A549 (cell line): ENCODE results near the gene SLC29A2. TPM values are rescaled to one million over a fixed set of nuclear protein-coding genes. Genes with fewer than 3 reads are reported as not detected.

ENCODE experiments used
- ATAC-seq, 2 experiments: fragments of 200-7000 bp in 1 of 2; fragments of >200 bp in 1 of 2; cut with Nextera tagmentation in 1 of 2; cut with Tn5 transposase in 1 of 2; 3 replicates each; pipeline versions ENCODE4 v1.8.0 to v1.9.1; 2018 to 2020; ENCODE audit warnings: mild to moderate bottlenecking in 1 of 2, moderate library complexity in 1 of 2
- CTCF ChIA-PET: fragments of 300-600 bp; sonication (Branson Sonifier 250); formaldehyde crosslinking; extraction: SDS; loops from one replicate; lab custom pipeline; 2021; ENCODE audit warnings: antibody characterized with exemption, inconsistent platforms; lab: Yijun Ruan, JAX
- POLR2A ChIA-PET: fragments of 350-600 bp; formaldehyde crosslinking; extraction: SDS; loops from one replicate; lab custom pipeline; 2021; ENCODE audit warnings: antibody characterized with exemption, inconsistent platforms; lab: Yijun Ruan, JAX
- DNase-seq, 2 experiments: peaks; one replicate each; pipeline versions ENCODE4 v3.0.0 to v3.0.0-alpha.2; 2011 to 2016; ENCODE audit warnings: low read depth in 1 of 2, low spot score in 1 of 2
- FAIRE-seq: peaks from 2 replicates; lab custom pipeline; 2011; peaks lifted over from hg19 to GRCh38; lab: Jason Lieb, UNC
- H3K27ac ChIP-seq, 2 experiments: fragments of >200 bp; sonication (Bioruptor Twin); formaldehyde crosslinking; 3 replicates each; pipeline ENCODE4 v1.5.1; 2016 to 2017
- H3K4me1 ChIP-seq: fragments of >200 bp; sonication (Bioruptor Twin); formaldehyde crosslinking; 3 replicates; pipeline ENCODE4 v1.6.1; 2016
- H3K4me2 ChIP-seq: fragments of >200 bp; sonication (Bioruptor Twin); formaldehyde crosslinking; 3 replicates; pipeline ENCODE4 v1.6.1; 2016
- H3K4me3 ChIP-seq: fragments of >200 bp; sonication (Bioruptor Twin); formaldehyde crosslinking; 3 replicates; pipeline ENCODE4 v1.5.1; 2016
- H3K9me3 ChIP-seq: fragments of >200 bp; sonication (Bioruptor Twin); formaldehyde crosslinking; 3 replicates; pipeline ENCODE4 v1.6.1; 2016
- EHF ChIP-seq: fragments of 250-450 bp; sonication (Bioruptor Pico); IDR thresholded peaks from 2 replicates; pipeline ENCODE4 v1.5.0; 2020; ENCODE audit warnings: mild to moderate bottlenecking
- FOSL2 ChIP-seq, 2 experiments: fragments of 450-650 bp in 1 of 2; fragments of >200 bp in 1 of 2; sonication (Bioruptor Twin) in 1 of 2; formaldehyde crosslinking; IDR thresholded peaks; 2 replicates each; pipeline versions ENCODE4 v1.5.0 to v1.6.1; 2016 to 2020; ENCODE audit warnings: mild to moderate bottlenecking in 1 of 2, moderate library complexity in 1 of 2
- HEYL ChIP-seq: fragments of 250-450 bp; sonication (Bioruptor Pico); IDR thresholded peaks from 2 replicates; pipeline ENCODE4 v1.8.0; 2021; ENCODE audit warnings: mild to moderate bottlenecking, moderate library complexity
- HOXA7 ChIP-seq: fragments of 250-450 bp; sonication (Bioruptor Pico); IDR thresholded peaks from 2 replicates; pipeline ENCODE4 v1.5.0; 2020; ENCODE audit warnings: mild to moderate bottlenecking, moderate library complexity
- HOXB13 ChIP-seq: fragments of 250-450 bp; sonication (Bioruptor Pico); IDR thresholded peaks from 2 replicates; pipeline ENCODE4 v1.5.0; 2020; ENCODE audit warnings: low read depth, mild to moderate bottlenecking, moderate library complexity
- HOXB5 ChIP-seq: fragments of 250-450 bp; sonication (Bioruptor Pico); IDR thresholded peaks from 2 replicates; pipeline ENCODE4 v1.5.0; 2020; ENCODE audit warnings: mild to moderate bottlenecking, moderate library complexity
- KDM1A ChIP-seq: fragments of 200-600 bp; sonication (generic); IDR thresholded peaks from 2 replicates; pipeline ENCODE4 v1.6.1; 2016; ENCODE audit warnings: low read depth, mild to moderate bottlenecking
- KDM5A ChIP-seq: fragments of 200-600 bp; sonication (generic); IDR thresholded peaks from 2 replicates; pipeline ENCODE4 v1.6.1; 2016; ENCODE audit warnings: antibody characterized with exemption, mild to moderate bottlenecking
- MAX ChIP-seq: IDR thresholded peaks from 2 replicates; pipeline ENCODE4 v1.6.1; 2012
- MYC ChIP-seq: IDR thresholded peaks from 2 replicates; pipeline ENCODE4 v1.6.1; 2012; ENCODE audit warnings: mild to moderate bottlenecking, inconsistent platforms, low read length, improper control_type of control experiment, borderline replicate concordance
- NPAS2 ChIP-seq: fragments of 250-450 bp; sonication (Bioruptor Pico); IDR thresholded peaks from 2 replicates; pipeline ENCODE4 v1.8.0; 2022; ENCODE audit warnings: mild to moderate bottlenecking, moderate library complexity, borderline replicate concordance
- PHF8 ChIP-seq: fragments of 200-600 bp; sonication (generic); IDR thresholded peaks from 2 replicates; pipeline ENCODE4 v1.6.1; 2016; ENCODE audit warnings: low read depth, mild to moderate bottlenecking, antibody characterized with exemption, moderate library complexity, borderline replicate concordance
- POLR2A ChIP-seq: IDR thresholded peaks from 2 replicates; pipeline ENCODE4 v1.6.1; 2012; ENCODE audit warnings: mild to moderate bottlenecking, low read length
- RFX5 ChIP-seq: fragments of 450-650 bp; IDR thresholded peaks from 2 replicates; pipeline ENCODE4 v1.7.1; 2014; ENCODE audit warnings: antibody characterized with exemption, mild to moderate bottlenecking, moderate library complexity
- TP53 ChIP-seq: fragments of 250-450 bp; sonication (Bioruptor Pico); IDR thresholded peaks from 2 replicates; pipeline ENCODE4 v1.5.0; 2021; ENCODE audit warnings: mild to moderate bottlenecking, moderate library complexity
- ZNF302 ChIP-seq: fragments of 250-450 bp; sonication (Bioruptor Pico); IDR thresholded peaks from 2 replicates; pipeline ENCODE4 v1.9.0; 2021; ENCODE audit warnings: inconsistent platforms, mild to moderate bottlenecking, moderate library complexity
- WGBS: methylation state at CpG from one replicate; pipeline ENCODE4 v1.1.6; 2017; ENCODE audit errors: missing lambda C conversion rate; 5-methylcytosine and 5-hydroxymethylcytosine counted together
- polyA plus RNA-seq, 4 experiments: library from polyadenylated mRNA; depleted of rRNA in 3 of 4; stranded (reverse); fragments of >200 nt; fragmentation: RNase III in 1 of 4; extraction: RNeasy Plus Mini Kit Qiagen cat#74134 plus additional on column Dnase treatment in 1 of 4; gene quantifications; 2 replicates in 3 of 4; 3 replicates in 1 of 4; pipeline ENCODE4 v1.2.3, GENCODE V29; 2011 to 2017
- TF ChIP-seq, protein P1 (sequence below): fragments of 450-650 bp; IDR thresholded peaks from 2 replicates; pipeline ENCODE4 v1.6.1; 2014; ENCODE audit warnings: antibody characterized with exemption
- TF ChIP-seq, protein P2 (sequence below): IDR thresholded peaks from 2 replicates; pipeline ENCODE4 v1.6.1; 2012
- TF ChIP-seq, protein P3 (sequence below): fragments of >200 bp; sonication (Bioruptor Twin); formaldehyde crosslinking; IDR thresholded peaks from 3 replicates; pipeline ENCODE4 v1.6.1; 2016

Gene SLC29A2
- polyA plus RNA-seq, 2 of the 4 experiments (the other 2 are of a cell fraction) = 2.6 to 7.6 TPM

DNA sequence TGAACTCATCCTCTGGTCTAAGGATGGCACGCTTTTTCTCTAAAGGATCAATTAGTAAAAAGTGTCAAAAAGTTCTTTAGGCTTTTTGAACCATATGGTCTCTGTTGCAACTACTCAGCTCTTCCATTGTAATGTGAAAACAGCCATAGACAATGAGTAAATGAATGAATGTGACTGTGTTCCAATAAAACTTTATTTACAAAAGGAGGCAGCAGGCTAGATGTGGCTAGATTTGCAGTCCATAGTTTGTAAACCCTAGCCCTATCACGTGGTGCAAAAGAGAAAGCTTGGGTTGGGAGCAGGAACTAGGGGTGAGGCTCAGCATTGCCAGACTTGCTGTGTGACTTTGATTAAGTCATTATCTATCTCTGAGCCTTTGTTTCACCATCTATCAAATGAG is 43.9 kb upstream of the SLC29A2 start:
- Histone ChIP-seq H3K4me2 (no peak overlapping the region), H3K27ac (no peak overlapping the region), H3K4me1 (peaks cover 12% of the 10 kb centered on the region), H3K9me3 (no peaks in the 10 kb centered on the region), H3K4me3 (no peak overlapping the region)
- WGBS = 2% methylated on average over 2 of the region's 2 CpGs
- no peak for DNase-seq
- TF ChIP-seq, protein P1, sequence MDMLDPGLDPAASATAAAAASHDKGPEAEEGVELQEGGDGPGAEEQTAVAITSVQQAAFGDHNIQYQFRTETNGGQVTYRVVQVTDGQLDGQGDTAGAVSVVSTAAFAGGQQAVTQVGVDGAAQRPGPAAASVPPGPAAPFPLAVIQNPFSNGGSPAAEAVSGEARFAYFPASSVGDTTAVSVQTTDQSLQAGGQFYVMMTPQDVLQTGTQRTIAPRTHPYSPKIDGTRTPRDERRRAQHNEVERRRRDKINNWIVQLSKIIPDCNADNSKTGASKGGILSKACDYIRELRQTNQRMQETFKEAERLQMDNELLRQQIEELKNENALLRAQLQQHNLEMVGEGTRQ = 0 out of 2 replicates have a peak, but pooled peaks have one; percentile 11
- TF ChIP-seq, protein P2, sequence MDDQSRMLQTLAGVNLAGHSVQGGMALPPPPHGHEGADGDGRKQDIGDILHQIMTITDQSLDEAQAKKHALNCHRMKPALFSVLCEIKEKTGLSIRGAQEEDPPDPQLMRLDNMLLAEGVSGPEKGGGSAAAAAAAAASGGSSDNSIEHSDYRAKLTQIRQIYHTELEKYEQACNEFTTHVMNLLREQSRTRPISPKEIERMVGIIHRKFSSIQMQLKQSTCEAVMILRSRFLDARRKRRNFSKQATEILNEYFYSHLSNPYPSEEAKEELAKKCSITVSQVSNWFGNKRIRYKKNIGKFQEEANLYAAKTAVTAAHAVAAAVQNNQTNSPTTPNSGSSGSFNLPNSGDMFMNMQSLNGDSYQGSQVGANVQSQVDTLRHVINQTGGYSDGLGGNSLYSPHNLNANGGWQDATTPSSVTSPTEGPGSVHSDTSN = no peak
- FAIRE-seq = no peak
- ATAC-seq = no peak
- POLR2A ChIA-PET = no interaction called here
- CTCF ChIA-PET = interaction anchor here (0.9 to 57.7 kb wide), 6 partner anchors 3 to 263 kb away, joined by 3 to 1614 read pairs (median 3); partner anchors contain the start of genes DPP3, MRPL11 and NPAS4

GRCh38 chr11:66414120-66414934 is 42.8 kb upstream of the SLC29A2 start:
- Histone ChIP-seq H3K4me1 (peaks cover 9% of the 10 kb centered on the region), H3K9me3 (no peaks in the 10 kb centered on the region), H3K27ac (no peak overlapping the region), H3K4me2 (no peak overlapping the region), H3K4me3 (no peak overlapping the region)
- no peak for TF ChIP-seq PHF8
- TF ChIP-seq HOXB5 (CRISPR knock-in tag) = no peak
- TF ChIP-seq KDM5A = no peak
- no peak for TF ChIP-seq ZNF302 (CRISPR knock-in tag)
- 49% methylated on average over 12 of the region's 12 CpGs for WGBS
- POLR2A ChIA-PET = no interaction called here
- CTCF ChIA-PET = interaction anchor here (1.0 to 57.7 kb wide), 7 partner anchors 4 to 429 kb away, joined by 3 to 1614 read pairs (median 4); partner anchors contain the start of genes MRPL11, NPAS4, RBM4B and RCE1
- DNase-seq (no peak), FAIRE-seq (no peak), ATAC-seq (no peak)

GRCh38 chr11:66413167-66413566 is 41.6 kb upstream of the SLC29A2 start:
- CTCF ChIA-PET = interaction anchor here (1.7 to 57.7 kb wide), 4 partner anchors 5 to 421 kb away, joined by 4 to 1614 read pairs (median 810); partner anchors contain the start of genes MRPL11, NPAS4 and RBM4B
- 30% methylated on average over 6 of the region's 6 CpGs for WGBS
- no peak for FAIRE-seq

More at GRCh38 chr11:66413167-66413566, 41.6 kb upstream of the SLC29A2 start:
- Histone ChIP-seq H3K9me3 (no peaks in the 10 kb centered on the region), H3K4me1 (peaks cover 5% of the 10 kb centered on the region), H3K4me2 (no peak overlapping the region), H3K27ac (no peak overlapping the region)
- POLR2A ChIA-PET = no interaction called here
- ATAC-seq (no peak), DNase-seq (no peak)
- TF ChIP-seq HOXB13 (CRISPR knock-in tag) = no peak
- TF ChIP-seq HOXA7 (CRISPR knock-in tag) = no peak
- no peak for TF ChIP-seq KDM1A
- TF ChIP-seq TP53 (CRISPR knock-in tag) = no peak
- TF ChIP-seq PHF8 = no peak
- TF ChIP-seq, protein P3, sequence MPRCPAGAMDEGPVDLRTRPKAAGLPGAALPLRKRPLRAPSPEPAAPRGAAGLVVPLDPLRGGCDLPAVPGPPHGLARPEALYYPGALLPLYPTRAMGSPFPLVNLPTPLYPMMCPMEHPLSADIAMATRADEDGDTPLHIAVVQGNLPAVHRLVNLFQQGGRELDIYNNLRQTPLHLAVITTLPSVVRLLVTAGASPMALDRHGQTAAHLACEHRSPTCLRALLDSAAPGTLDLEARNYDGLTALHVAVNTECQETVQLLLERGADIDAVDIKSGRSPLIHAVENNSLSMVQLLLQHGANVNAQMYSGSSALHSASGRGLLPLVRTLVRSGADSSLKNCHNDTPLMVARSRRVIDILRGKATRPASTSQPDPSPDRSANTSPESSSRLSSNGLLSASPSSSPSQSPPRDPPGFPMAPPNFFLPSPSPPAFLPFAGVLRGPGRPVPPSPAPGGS = no peak
- TF ChIP-seq NPAS2 = no peak
- no peak for TF ChIP-seq HEYL (CRISPR knock-in tag)
- TF ChIP-seq MAX = no peak
- no peak for TF ChIP-seq POLR2A
- TF ChIP-seq EHF (CRISPR knock-in tag) = no peak
- no peak for TF ChIP-seq FOSL2 (IDR thresholded peaks at IDR 0.05)
- TF ChIP-seq FOSL2 (CRISPR knock-in tag; IDR thresholded peaks at IDR 0.05) = no peak
- TF ChIP-seq RFX5 = no peak
- TF ChIP-seq MYC = no peak
- TF ChIP-seq, all 56 proteins: peak for 0
- no peak overlapping the region for H3K4me3 ChIP-seq
